C4-2B (cell line): ENCODE data around the gene NPAS1.

ENCODE experiments used
- ZFX ChIP-seq: fragments of 450-650 bp; IDR thresholded peaks from 2 replicates; pipeline ENCODE4 v1.6.1; 2017
- TF ChIP-seq, protein P1 (sequence below): fragments of 450-650 bp; conservative IDR thresholded peaks from 2 replicates; pipeline ENCODE4 v1.5.1; 2017; ENCODE audit warnings: mild to moderate bottlenecking

DNA sequence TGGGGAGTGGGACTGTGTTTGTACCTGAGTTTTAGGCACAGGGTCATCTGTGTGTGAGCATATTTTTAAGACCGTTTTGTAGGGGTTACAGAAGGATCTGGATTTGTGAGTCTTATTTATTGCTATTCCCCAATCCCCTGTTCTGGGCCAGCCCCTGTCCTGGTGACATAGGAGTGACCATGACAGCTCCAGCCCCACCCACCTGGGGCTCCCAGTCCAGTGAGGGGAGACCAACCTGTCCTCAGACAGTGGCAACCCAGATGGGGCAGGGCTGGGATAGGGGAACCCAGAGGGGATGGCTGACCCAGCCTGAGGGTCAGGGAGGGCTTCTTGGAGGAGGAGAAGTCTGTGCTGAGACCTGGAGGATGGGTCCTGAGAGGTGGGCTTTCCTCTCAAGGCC, 18.1 kb downstream of the NPAS1 start:
- TF ChIP-seq, protein P1, sequence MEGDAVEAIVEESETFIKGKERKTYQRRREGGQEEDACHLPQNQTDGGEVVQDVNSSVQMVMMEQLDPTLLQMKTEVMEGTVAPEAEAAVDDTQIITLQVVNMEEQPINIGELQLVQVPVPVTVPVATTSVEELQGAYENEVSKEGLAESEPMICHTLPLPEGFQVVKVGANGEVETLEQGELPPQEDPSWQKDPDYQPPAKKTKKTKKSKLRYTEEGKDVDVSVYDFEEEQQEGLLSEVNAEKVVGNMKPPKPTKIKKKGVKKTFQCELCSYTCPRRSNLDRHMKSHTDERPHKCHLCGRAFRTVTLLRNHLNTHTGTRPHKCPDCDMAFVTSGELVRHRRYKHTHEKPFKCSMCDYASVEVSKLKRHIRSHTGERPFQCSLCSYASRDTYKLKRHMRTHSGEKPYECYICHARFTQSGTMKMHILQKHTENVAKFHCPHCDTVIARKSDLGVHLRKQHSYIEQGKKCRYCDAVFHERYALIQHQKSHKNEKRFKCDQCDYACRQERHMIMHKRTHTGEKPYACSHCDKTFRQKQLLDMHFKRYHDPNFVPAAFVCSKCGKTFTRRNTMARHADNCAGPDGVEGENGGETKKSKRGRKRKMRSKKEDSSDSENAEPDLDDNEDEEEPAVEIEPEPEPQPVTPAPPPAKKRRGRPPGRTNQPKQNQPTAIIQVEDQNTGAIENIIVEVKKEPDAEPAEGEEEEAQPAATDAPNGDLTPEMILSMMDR, result no peak
- no peak for TF ChIP-seq ZFX
